PC-9 (cell line): ENCODE data around the gene SDK1. TPM values are rescaled to one million over a fixed set of nuclear protein-coding genes. Genes with fewer than 3 reads are reported as not detected.

ENCODE experiments used
- BruUV-seq: library from RNA; stranded (reverse); fragments of 400-500 nt; replicated peaks from 2 replicates; lab custom pipeline; 2021; lab: Mats Ljungman, UMichigan
- CTCF ChIA-PET: fragments of 300-600 bp; sonication (Branson Sonifier 250); formaldehyde crosslinking; loops from one replicate; lab custom pipeline; 2022; ENCODE audit warnings: antibody characterized with exemption; lab: Charles Lee
- POLR2A ChIA-PET: fragments of 300-600 bp; sonication (Branson Sonifier 250); formaldehyde crosslinking; loops from one replicate; lab custom pipeline; 2022; ENCODE audit warnings: antibody characterized with exemption; ENCODE audit not compliant: unreplicated experiment; lab: Charles Lee
- DNase-seq, 2 experiments: peaks; one replicate each; pipeline versions ENCODE4 v3.0.0 to v3.0.0-alpha.2; 2015 to 2022; ENCODE audit warnings: mixed read lengths in 1 of 2
- H2AFZ ChIP-seq: fragments of 200-600 bp; sonication (generic); 2 replicates; pipeline ENCODE4 v1.8.1; 2017; ENCODE audit warnings: antibody characterized with exemption
- H3F3A ChIP-seq: fragments of 200-600 bp; sonication (generic); 2 replicates; pipeline ENCODE4 v1.8.1; 2017; ENCODE audit warnings: antibody characterized with exemption, mild to moderate bottlenecking, low read depth; ENCODE audit not compliant: insufficient read depth
- H3K27ac ChIP-seq: fragments of 200-600 bp; sonication (generic); 2 replicates; pipeline ENCODE4 v1.6.1; 2016; ENCODE audit warnings: mixed run types
- H3K27me3 ChIP-seq: fragments of 200-600 bp; sonication (generic); 2 replicates; pipeline ENCODE4 v1.6.1; 2016; ENCODE audit warnings: low read depth, mixed run types; ENCODE audit not compliant: insufficient read depth
- H3K36me3 ChIP-seq: fragments of 200-600 bp; sonication (generic); 2 replicates; pipeline ENCODE4 v1.6.1; 2016; ENCODE audit warnings: low read depth, mixed run types
- H3K4me1 ChIP-seq: fragments of 200-600 bp; sonication (generic); replicated peaks from 2 replicates; pipeline ENCODE4 v1.6.1; 2016; ENCODE audit warnings: mixed run types; ENCODE audit not compliant: insufficient read depth
- H3K4me2 ChIP-seq: fragments of 200-600 bp; sonication (generic); 2 replicates; pipeline ENCODE4 v1.6.1; 2017; ENCODE audit warnings: mixed run types
- H3K4me3 ChIP-seq: fragments of 200-600 bp; sonication (generic); 2 replicates; pipeline ENCODE4 v1.6.1; 2016; ENCODE audit warnings: mixed run types
- H3K79me2 ChIP-seq: fragments of 200-600 bp; sonication (generic); 2 replicates; pipeline ENCODE4 v1.6.1; 2017; ENCODE audit warnings: low read depth, mixed run types
- H3K9me2 ChIP-seq: fragments of 200-600 bp; sonication (generic); 2 replicates; pipeline ENCODE4 v1.8.1; 2017; ENCODE audit warnings: mild to moderate bottlenecking; ENCODE audit not compliant: insufficient read depth
- H3K9me3 ChIP-seq: fragments of 200-600 bp; sonication (generic); 2 replicates; pipeline ENCODE4 v1.8.1; 2016; ENCODE audit warnings: low read depth; ENCODE audit not compliant: insufficient read depth
- H4K20me1 ChIP-seq: fragments of 200-600 bp; sonication (generic); 2 replicates; pipeline ENCODE4 v1.8.1; 2017; ENCODE audit not compliant: insufficient read depth
- CTCF ChIP-seq: fragments of 200-600 bp; sonication (generic); conservative IDR thresholded peaks from 2 replicates; pipeline ENCODE4 v1.6.1; 2017; ENCODE audit warnings: mixed run types, antibody characterized with exemption, mild to moderate bottlenecking, moderate library complexity
- EZH2 ChIP-seq: fragments of 200-600 bp; sonication (generic); IDR thresholded peaks from 2 replicates; pipeline ENCODE4 v1.8.0; 2017; ENCODE audit warnings: antibody characterized with exemption, low read depth
- intact Hi-C: fragments of 100-400 bp; cut with micrococcal nuclease; formaldehyde crosslinking; loops from one replicate; pipeline ENCODE4 v1.10.0; 2022; ENCODE audit not compliant: unreplicated experiment
- total RNA-seq: library from RNA; stranded (reverse); gene quantifications from 2 replicates; pipeline ENCODE4 v1.2.3, GENCODE V29; 2021

Gene SDK1
- total RNA-seq, 1 experiment from 2014 or later: not detected

GRCh38 chr7:4045450-4045849 is 744.4 kb downstream of the SDK1 start:
- TF ChIP-seq EZH2: no peak
- TF ChIP-seq CTCF: no peak
- no peak overlapping the region for H2AFZ ChIP-seq
- no peak overlapping the region for H3K4me3 ChIP-seq
- ChIA-PET POLR2A (no interaction called here), CTCF (no interaction called here)
- H3K36me3 ChIP-seq: no peaks in the 10 kb centered on the region
- DNase-seq: no peak
- H3K4me1 ChIP-seq: no peaks in the 10 kb centered on the region
- intact Hi-C loops: no loop called here
- H3K79me2 ChIP-seq: no peaks in the 10 kb centered on the region
- H3K9me3 ChIP-seq: no peaks in the 10 kb centered on the region
- H3K27ac ChIP-seq: no peak overlapping the region
- H3K4me2 ChIP-seq: no peak overlapping the region
- BruUV-seq: no TSS peak
- H3K9me2 ChIP-seq: no peaks in the 10 kb centered on the region
- no peaks in the 10 kb centered on the region for H3F3A ChIP-seq
- H3K27me3 ChIP-seq: peaks cover 70% of the 10 kb centered on the region
- H4K20me1 ChIP-seq: no peaks in the 10 kb centered on the region

GRCh38 chr7:4045975-4046374 is 744.9 kb downstream of the SDK1 start:
- POLR2A ChIA-PET: no interaction called here
- Histone ChIP-seq H3K9me3 (no peaks in the 10 kb centered on the region), H3K4me1 (no peaks in the 10 kb centered on the region), H3K4me2 (no peak overlapping the region), H3K79me2 (no peaks in the 10 kb centered on the region), H4K20me1 (no peaks in the 10 kb centered on the region), H3K4me3 (no peak overlapping the region), H2AFZ (no peak overlapping the region), H3K36me3 (no peaks in the 10 kb centered on the region), H3K27ac (no peak overlapping the region), H3K9me2 (no peaks in the 10 kb centered on the region), H3F3A (no peaks in the 10 kb centered on the region), H3K27me3 (peaks cover 65% of the 10 kb centered on the region)
- BruUV-seq: no TSS peak
- no peak for DNase-seq
- no peak for TF ChIP-seq EZH2
- no peak for TF ChIP-seq CTCF
- intact Hi-C loops: no loop called here
- CTCF ChIA-PET: no interaction called here

DNA sequence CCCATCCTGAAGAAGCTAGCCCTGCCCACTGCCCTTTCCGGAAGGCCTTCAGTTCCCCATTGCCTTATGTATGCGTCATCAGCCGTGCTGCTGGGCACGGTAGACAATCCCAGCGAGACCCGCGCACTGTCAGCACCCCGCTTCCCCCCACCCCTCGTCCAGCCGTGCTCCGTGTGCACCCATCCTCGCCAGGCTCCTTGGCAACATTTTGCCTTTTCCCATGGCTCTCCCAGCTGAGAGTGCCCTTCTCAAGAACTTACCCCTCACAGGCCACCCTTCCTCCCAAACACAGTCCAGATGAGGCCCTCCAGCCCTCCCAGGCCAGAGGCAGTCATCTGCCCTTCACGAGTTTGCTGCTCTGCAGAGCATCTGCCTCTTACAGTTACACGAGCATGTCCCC is 747.3 kb downstream of the SDK1 start:
- Histone ChIP-seq H3K4me3 (no peak overlapping the region), H3K79me2 (no peaks in the 10 kb centered on the region), H4K20me1 (no peaks in the 10 kb centered on the region), H3K27ac (no peak overlapping the region), H3K9me2 (no peaks in the 10 kb centered on the region; the same call in 1 of the 2 replicates), H3K4me1 (no peaks in the 10 kb centered on the region), H3K4me2 (no peak overlapping the region), H3K36me3 (no peaks in the 10 kb centered on the region), H2AFZ (no peak overlapping the region), H3K9me3 (no peaks in the 10 kb centered on the region), H3K27me3 (peaks cover 54% of the 10 kb centered on the region), H3F3A (no peaks in the 10 kb centered on the region)
- TF ChIP-seq CTCF: no peak
- no peak for TF ChIP-seq EZH2
- no TSS peak for BruUV-seq
- intact Hi-C loops: no loop called here
- DNase-seq: no peak
- ChIA-PET CTCF (no interaction called here), POLR2A (no interaction called here)
